ENCODE measurements around the gene COPS3. TPM values are rescaled to one million over a fixed set of nuclear protein-coding genes. Genes with fewer than 3 reads are reported as not detected.

Gene COPS3
- total RNA-seq (ENCODE audit: insufficient read depth, low replicate concordance), result 67.2 TPM

DNA sequence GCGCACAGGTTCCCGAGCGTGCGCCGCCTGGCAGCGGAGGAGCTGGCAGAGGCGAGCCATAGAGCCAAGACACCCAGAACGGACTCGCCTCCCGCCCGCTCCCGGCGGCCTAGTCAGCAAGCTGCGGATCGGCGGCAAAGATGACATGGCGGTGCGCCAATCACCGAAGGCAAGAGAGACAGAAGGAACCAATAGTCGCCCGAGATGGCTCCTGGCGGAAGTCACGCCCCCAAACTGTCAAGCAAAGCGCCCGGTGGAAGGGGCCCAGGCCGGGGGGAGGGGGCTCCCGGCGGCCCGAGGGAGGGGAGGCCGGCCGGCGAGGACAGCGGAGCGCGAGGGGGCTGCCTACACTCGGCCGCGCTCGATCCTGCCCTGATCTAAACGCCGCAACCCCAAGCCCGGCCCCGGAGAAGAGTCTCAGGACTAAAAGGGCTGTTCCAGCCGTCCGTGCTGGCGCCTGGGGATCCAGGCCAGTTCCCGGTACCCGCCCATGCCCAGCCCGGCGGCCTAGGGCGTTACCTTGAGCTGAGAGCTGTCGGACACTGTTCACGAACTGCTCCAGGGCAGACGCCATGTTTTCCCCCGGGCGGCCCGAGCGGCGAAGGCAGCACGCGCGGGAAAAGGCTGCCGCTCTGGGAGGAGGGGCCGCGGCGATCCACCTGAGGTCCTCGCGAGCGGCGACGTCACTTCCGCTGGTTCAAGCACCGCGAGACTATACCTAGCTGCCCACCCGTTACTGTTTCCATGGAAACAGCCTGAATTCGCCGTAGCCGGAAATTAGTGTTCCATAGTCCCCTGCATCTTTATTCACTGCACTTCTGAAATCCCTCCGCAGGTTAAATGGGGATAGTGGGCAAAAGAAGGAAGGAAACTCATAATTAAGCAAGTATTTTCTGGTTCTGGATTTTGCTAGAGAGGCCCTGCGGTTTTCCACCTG, at the start of gene COPS3:
Gene COPS3, minus strand, starts transcription at position 634 of the 937 bp plus-strand sequence. Its CDS starts 60 bp downstream, at position 574.
- DNase-seq (ENCODE audit: low spot score), result peak; percentile 99

DNA sequence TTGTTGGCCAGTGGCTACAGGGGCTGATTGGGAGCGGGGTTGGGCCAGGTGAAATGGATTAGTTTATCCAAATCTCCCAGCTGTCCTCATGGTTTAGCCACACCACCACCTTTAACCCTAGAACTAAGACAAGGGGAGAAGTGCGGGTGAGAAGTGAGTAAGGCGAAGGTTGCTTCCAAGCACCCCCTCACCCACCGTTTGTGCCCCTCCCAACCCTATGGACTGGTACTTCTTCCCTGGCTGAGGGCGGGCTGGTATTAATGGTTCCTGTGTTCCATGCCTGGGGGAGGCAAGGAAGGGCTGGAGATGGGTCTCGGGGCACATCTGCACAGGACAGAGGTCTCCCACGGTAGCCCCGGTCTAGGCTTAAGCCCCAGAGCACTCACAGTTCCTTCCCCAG, 47.2 kb upstream of the COPS3 start:
- no peak for DNase-seq (ENCODE audit: low spot score)

DNA sequence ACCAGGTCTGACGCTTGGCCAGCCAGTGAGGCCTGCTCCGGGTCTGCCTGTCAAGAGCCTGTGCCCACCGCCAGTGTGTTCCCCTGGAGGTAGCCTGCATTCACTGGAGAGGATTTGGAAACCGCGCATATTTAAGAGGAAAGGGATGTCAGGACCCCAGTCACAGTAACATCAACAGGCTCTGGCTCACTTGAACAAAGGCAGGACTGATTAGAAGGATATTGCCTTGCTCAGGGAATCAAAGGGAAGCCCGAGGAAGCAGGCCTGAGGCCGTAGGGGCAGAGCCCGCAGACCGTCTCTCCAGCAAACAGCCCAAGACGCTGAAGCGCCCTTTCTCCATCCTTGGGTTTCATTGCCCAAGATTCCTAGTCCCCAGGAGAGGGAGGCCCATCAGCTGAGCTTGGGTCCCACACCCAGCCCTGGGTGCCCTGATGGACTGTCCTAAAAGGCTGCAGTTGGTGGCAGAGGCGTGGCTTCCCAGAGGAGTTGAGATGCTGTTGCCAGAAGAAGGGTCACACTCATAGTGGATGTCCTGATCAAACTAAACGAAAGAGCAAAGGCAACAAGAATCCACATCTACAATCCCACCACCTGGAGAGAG, 45.3 kb upstream of the COPS3 start:
- DNase-seq (ENCODE audit: low spot score), result no peak

DNA sequence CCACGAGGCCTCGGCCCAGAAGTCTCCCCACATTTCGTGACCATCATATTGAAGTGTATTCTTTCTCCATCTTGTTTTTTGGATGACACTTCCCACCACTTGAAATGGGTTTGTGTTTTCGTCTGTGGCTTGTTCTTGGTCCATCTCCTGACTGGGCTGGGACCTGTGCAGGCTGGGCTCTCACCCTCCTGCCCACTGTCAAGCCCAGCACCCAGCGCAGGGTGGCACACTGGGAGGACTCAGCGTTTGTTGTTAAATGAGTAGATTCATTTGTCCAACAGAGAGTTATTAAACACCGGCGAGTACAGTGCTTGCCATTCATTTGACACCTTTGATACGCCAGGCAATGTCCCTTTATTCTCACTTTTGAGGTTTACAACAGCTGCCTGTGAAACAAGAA, 44.8 kb upstream of the COPS3 start:
- no peak for DNase-seq (ENCODE audit: low spot score)

DNA sequence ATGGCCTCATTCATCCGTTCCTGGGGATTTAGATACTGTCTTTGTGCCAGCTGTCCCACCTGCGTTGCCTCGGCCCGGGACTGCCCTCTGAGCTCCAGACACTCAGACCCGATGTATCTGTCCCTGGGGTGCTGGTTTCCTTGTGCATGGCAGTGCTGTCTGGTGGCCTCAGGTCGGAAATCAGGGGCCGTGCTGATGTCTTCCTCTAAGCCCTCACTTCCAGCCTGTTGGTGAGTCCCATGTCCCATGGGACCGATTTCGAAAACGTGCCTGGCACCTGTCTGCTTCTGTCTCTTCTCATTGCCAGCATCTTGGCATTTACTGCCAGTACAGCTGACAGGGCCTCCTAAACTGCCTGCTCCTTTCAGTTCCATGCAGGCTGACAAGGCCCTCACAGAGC, 44.2 kb upstream of the COPS3 start:
- DNase-seq (ENCODE audit: low spot score), result no peak

DNA sequence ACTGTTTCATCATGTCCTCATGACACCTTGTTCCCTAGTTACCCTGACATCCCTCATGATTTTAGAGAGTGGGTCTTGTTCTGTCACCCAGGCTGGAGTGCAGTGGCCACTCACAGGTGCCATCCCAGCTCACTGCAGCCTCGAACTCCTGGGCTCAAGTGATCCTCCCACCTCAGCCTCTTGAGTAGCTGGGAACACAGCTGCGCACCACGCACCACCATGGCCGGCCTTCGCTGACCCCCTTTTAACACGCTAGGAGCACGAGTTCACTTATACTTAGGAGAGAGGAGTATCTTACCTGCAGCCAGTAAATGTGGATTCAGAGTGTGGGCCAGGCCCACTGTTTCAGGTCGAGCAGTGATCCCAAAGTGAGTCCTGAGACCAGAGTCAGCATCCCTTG, 43.6 kb upstream of the COPS3 start:
- DNase-seq (ENCODE audit: low spot score), result no peak

DNA sequence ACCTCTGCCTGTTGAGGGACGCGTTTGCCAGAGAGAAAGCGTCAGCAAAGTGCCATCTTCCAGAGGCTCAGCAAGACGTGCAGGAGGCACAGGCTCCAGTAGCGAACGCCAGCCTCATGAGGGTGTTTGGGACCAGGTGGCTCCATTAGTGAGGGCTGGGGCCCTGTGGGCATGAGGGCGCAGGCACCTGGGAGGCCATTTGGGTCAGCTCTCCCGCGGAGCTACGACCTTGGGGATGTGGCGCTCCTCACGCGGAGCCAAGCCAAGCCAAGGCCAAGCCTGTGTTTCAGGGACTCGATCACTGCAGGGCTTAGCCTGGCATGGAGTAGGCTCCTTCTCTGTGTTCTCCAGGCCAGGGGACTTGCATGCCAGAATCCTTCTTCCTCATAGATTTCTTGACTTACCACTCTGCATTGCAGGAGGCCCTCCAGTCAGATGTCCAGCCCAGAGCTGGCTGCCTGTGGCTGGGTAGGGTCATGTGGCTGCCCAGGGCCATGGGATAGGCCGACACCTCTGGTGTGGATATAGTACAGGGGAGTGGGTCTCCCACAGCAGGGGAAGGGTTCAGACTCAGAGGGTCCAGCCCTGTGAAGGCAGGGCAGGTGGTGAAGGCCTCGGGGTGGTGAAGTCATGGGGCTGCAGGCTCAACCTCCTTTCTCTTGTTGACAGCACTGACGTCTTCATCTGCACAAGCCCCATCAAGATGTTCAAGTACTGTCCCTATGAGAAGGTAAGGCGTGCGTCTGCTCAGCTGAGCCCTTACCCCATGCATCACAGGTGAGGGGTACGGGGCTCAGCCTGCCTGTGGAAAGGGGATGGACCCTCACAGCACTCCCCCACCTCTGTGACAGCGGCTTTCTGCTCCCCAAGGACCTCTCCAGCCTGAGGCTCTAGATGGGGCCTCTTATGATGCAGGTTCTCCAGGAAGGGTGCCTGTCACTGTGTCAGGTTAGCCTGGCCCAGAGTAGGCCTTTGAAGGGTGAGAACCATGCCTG, 41.8 kb upstream of the COPS3 start:
- DNase-seq (ENCODE audit: low spot score), result no peak

DNA sequence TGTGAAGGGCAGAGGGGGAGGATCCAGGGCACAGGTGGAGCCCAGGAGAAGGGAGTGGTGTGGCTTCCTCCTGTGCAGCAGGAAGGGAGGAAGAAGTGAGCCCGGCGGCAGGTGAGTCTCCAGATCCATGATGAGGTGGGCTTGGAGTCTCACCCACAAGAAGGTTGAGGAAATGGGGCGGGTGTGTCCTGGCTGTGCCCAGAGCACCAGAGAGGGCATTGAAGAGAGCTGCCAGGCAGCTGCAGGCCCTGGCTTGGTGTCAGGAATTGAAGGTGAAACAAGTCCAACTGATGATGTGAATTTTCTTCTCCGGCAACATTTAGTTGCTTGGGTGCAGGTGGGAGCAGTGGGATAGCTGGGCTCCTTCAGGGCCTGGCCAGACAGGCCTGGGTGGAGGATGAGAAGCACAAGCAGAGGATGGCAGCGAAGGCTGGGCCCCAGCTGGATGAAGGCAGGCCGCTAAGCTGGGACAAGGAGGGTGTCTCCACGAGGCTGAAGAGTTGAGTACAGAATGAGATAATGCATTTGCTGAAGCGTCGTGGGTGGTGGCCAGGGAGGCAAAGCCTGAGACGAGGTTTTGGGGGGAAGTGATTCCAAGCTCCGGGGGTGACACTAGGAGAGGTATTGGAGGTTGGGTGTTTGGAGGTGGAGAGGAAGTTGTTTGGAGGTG, 40.4 kb upstream of the COPS3 start:
- no peak for DNase-seq (ENCODE audit: low spot score)

DNA sequence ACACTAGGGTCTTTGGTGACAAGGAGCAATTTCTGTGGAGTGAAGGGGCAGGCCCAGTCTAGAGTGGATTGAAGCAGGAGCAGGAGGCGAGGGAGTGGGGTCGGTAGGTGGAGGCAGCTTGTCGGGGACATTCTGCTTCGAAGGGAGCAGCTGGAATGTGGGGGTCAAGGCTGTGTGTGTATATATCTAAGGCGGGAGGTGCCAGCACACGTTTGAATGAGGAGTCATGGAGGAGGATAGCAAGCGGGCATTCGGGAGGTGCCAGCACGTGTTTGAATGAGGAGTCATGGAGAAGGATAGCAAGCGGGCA, 39.8 kb upstream of the COPS3 start:
- no peak for DNase-seq (ENCODE audit: low spot score)

DNA sequence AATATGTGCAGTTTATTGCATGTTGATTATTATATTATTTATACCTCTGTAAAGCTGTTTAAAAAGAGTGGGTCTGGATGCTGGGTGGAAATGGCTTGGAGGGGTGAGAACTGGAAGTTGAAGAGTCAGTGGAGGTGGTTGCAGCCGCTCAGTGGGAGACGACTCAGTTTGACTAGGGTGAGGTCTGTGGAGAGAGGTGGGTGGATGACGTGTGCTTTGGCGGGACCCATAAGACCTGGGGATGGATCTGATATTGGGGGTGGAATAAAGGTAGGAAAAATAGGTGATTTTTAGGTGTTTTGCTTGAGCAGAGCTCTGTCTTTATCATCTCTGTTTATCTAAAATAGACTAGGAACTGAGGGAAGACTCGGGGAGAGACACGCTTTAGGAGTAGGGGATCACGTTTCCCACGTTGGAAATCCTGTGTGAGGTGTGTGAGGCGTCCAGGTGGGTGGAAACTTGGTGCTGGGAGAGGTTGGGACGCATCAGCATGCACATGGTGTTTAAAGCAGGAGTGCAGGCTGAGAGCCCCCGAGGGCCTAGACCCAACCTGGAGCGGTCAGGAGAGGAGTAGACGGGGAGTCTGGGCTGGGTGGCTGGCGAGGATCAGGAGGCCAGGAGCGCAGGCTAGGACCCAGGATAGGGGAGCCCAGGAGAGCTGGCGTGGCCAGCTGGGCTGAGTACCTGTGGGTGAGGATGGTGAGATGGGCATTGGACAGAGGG, 39.3 kb upstream of the COPS3 start:
- DNase-seq (ENCODE audit: low spot score), result no peak

DNA sequence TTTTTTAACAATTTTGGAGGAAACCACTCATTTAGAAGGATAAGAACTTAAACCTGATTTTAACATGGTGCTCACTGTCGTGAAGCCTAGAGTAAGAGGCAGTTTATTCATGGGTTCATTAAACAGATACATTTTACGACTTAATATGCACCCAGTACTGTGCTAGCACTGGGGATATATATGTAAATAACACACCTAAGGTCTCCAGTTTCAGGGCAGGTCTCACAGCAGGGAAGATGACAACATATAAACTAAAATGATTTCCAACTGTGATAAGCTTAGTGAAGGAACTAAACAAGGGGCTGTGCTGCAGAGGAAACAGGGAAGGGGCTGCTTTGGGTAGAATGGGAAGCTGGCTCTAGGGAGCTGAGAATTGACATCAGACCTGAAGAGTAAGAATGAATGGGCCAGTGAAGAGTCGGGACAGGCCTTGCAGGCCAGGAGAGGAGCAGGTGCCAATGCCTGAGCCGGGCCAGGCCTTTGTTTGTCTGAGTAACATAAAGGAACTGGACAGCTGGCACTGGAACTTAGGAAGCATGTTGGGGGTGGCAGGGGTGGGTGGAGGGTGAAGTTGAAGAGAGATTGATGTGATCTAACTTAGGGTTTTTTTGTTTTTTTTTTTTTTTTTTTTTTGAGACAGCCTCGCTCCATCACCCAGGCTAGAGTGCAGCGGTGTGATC, 34.2 kb upstream of the COPS3 start:
- no peak for DNase-seq (ENCODE audit: low spot score)

DNA sequence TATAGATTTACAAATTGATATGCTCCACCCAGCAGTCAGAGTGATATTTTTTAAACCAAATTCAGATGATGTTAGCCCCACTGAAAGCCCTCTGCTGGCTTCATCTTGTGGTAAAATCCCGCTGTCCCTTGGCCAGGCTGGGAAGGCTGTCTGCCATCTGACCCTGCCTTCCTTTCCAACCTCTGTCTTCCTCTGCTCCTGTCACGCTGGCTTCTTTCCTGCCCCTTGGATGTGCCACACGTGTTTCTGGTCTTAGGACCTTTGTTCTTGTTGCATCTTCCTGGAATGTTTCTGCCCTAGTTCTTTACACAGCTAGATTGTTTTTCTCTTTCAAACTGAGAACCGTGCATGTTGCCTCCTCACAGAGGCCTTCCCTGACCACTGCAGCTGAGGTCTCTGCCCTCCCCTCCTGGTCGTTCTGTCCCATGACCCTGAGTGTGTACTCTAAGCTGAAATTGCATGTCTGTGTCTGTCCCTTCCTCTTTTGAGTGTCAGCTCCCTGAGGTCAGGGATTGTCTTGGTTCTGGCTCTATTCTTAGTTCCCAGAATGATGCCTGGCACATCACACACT, 33.5 kb upstream of the COPS3 start:
- no peak for DNase-seq (ENCODE audit: low spot score)

DNA sequence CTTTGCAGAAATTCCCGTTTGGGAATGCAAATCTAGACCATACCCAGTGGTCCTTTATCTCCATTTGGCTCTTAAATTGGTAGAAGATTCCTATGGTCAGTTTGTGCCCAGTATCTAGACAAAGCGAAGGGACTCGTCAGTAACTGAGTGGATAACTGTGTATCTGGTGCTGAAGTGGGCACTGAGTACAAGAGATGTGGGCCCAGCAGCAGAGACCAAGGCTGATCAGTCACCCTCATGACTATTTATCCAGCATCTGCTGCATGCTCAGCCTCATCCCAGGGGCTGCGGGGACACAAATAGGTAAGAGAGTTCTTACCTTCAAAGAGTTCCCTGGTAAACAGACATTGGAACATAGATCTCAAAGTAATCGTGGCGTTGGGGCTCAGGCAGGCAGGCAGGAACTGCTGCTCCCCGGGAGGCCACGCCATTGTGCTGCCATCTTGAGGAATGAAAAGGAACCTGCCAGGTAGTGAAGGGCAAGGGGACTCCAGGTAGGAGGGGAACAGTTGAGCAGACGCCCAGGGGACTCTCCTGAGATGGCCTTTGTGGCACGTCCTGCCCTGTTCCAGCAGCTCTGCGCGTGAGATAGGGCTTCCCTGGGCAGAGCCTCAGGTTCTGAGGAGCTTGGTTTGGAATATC, 32.4 kb upstream of the COPS3 start:
- peak; percentile 25 for DNase-seq (ENCODE audit: low spot score)

DNA sequence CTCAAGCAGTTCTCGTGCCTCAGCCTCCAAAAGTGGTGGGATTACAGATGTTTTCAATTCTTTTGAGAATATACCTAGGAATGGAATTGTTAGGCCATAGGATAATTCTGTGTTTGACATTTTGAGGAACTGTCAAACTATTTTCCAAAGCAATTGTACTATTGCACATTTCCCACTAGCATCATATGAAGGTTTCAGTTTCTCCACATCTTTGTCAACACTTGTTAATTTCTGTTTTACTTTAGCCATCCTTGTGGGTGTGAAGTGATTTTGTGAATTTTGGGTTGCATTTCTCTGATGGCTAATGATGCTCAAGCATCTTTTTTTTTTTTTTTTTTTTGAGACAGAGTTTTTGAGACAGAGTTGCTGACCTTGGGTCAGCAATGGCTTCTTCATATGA, 28.3 kb upstream of the COPS3 start:
- no peak for DNase-seq (ENCODE audit: low spot score)

DNA sequence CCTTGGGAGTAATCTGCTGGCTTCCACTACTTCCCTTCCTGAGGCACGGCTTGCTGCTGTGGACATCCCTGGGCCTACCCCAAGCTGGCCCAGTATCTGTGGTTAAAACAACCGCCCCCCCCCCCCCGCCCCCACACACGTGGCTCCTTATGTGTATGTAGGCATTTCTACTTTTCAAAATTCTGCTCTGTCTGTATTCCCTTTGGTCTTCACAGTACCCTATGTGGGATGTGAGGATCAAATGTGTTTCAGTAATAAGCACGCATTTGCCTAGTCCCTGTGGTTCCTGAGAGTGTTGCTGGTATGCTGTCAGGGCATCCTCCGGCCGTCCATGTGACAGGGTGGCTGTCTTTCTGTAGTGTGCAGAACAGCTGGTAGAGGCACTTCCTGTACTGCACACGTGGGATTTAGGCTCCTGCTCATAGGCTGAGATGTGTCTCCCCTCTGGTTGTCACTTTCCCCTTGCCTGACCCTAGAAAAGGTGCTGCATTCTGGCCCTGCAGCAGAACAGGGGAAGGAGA, 24.3 kb upstream of the COPS3 start:
- peak; percentile 28 for DNase-seq (ENCODE audit: low spot score)

DNA sequence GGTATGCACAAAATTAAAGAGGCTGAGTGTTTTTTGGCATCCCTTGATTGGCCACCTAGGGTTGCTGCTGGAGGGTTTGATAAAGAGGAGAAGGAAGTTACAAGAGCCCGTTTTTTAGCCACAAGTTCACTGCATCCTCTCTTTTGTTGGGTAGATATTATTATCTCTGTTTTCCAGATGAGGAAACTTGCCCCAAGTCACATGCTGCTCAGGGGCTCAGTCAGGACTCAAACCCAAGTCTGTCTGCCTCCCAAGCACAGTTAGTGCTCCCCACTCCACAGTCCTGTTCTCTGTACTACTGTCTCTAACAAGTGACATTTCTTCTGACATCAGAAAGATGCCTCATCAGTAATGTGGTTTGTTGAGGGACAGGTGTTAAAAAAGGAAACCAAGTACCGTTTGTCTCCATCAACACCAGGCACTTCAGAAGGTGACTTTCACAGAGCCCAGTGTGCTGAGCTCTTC, 23.5 kb upstream of the COPS3 start:
- no peak for DNase-seq (ENCODE audit: low spot score)

DNA sequence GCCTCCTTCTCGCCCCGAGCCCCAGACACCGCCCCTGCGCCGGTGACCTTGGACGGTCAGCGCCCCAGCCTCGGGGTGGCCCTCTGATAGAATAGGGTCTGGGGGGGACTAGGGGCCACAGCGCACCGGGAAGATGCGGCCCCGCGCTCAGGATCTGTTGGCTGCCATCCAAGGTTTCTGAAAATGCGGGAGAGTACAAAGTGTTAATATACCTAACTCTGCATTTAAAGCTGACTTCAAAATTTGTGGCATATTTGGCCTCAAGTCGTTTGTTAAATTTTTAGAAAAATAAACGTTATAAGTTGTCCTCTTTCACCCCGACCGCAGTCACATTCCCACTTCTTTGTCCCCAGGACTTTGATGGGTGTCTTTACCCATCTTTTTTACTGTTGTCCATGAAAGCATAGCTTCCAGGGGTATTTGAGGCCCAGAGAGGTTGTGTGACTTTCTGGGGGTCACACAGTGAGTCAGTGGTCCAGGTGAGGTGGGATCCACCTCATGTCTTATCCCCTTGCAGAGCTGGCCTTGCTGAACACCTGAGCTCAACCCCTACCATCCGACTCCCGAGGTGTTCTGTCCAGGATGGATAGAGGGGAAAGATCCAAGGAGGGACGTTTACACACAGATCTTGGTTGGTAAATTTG, 22.9 kb upstream of the COPS3 start:
- no peak for DNase-seq (ENCODE audit: low spot score)

Data from umbilical cord (tissue), 2 donors.